HG03442 (cell line): Measurements from ENCODE around the gene COG5.

ENCODE experiments used
- ATAC-seq: cut with Tn5 transposase; IDR thresholded peaks from one replicate; pipeline ENCODE4 v1.9.1; 2021; ENCODE audit warnings: mild to moderate bottlenecking, moderate library complexity; ENCODE audit not compliant: unreplicated experiment

The COG5 gene

DNA sequence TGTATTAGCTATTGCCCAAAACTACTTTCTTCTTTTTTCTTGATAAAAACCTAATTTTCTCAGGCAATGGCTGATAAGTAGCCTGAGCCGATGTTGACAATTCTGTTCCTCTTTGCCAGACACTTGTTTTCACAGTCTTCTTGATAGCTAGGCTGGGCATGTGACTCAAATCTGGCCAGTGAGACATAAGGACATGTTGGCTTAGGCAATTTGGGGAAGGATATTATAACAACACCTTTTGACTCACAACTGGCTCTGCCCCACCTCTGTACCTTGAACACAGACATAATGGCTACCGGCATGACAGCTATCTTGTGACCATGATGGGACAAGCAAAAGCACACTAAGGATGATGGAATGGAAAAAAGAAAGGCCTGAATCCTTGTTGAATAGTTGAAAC is 166.7 kb downstream of the COG5 start:
- ATAC-seq: no peak

DNA sequence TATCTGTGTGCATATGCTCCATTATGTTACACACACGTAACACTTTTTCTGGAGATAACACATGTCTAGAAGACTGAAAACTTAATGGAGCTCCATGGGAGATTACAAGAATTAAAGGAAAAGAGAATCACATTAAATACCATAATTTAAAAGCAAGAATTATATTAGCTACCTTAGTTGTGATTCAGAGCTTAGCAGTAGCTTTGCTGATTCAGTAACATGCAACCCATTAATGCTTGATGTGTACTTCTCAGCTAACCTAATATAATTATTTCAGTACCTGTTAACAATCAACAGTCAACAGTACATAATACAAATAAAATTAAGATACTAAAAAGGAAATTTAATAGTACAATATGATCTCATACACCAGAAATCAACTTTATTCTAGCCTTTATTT is 167.6 kb downstream of the COG5 start:
- no peak for ATAC-seq

DNA sequence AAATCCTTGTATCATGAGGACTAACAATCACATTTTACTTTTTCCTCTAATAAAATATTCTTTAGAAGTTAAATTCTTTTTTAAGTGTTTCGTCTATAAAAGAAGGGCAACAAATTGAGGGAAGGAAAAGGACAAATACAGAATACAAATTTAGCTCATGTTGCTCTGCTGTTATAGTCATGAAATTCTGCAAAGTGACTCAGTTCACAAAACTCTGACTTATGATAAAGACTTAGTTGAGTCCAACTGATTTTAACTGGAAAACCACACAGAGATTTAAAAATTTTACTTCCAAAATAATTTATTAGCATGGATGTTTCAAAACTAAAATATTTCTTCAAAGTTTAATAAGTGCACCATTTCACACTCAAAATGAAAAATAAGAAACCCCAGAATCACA is 168.9 kb downstream of the COG5 start:
- no peak for ATAC-seq

DNA sequence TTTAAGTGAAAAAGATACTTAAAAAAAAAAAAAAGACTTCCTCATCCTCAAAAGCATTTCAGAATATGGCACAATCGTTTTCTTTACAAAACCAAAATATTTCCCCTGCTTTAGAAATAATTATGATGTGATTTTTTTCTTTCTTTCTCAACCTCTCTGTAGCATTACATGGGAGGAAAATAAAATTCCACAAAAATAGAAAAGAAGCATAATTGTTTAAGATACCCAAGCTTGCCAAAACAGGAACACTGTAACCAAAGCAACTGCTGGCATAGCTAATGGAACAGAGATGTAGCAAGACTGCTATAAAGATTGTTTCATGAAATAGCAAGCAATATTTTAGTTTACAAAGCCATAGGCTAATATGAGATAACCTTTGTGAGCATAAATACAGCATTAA is 169.4 kb downstream of the COG5 start:
- ATAC-seq: no peak

DNA sequence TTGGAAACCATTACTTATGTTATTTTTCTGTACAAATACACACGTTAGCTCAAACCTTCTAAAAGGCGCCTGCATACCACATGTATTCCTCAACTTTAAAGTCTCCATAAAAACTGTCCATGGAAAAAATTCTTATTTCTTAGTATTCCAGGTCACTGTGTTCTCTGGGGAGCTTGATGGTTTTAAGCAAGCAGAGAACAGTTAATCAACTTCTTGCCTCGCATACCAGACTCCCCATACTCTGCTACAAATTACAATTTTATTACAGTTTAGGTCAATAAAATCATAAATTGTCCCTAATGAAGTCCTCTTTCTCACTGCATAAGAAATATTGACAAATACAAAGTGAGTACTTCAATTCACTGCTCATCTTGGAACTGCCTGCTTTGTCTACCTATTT is 170.9 kb downstream of the COG5 start:
- ATAC-seq: no peak

DNA sequence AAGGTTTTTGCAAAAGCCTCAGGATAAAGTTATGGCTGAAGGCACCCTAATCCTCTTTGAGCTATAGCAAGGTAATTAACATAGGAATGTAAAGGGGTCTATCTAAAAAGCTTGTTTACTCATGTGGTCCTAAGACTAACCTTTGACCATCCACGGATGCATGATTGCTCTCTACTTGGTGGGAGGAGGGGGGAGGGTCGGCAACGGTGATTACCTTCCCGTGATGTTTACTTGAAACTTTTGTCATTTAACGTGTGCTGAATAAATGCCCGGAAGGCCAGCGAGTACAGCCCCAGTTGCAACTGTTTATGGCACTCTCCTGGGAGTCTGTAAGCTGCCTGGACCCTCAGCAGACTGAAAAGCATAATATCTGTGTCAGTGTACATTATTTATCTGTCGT is 172.8 kb downstream of the COG5 start:
- no peak for ATAC-seq

DNA sequence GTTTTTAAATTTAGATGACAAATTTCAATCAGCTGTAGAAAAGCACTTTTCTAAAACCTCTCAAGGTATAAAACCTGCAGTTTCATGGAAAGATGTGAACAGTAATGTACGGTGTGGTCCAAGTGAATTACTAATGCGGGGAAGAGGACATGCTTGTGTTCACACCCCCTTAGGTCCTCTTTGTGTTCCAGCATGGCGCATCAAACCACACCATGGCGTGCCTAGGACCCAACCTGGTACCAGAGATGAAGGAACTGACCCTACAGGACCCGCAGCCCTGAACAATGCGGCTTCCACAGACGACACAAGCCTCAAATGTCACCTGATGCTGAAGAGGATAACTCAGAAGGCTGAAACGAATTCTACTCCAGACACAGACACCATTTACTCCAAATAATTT is 175.1 kb downstream of the COG5 start:
- ATAC-seq: no peak

DNA sequence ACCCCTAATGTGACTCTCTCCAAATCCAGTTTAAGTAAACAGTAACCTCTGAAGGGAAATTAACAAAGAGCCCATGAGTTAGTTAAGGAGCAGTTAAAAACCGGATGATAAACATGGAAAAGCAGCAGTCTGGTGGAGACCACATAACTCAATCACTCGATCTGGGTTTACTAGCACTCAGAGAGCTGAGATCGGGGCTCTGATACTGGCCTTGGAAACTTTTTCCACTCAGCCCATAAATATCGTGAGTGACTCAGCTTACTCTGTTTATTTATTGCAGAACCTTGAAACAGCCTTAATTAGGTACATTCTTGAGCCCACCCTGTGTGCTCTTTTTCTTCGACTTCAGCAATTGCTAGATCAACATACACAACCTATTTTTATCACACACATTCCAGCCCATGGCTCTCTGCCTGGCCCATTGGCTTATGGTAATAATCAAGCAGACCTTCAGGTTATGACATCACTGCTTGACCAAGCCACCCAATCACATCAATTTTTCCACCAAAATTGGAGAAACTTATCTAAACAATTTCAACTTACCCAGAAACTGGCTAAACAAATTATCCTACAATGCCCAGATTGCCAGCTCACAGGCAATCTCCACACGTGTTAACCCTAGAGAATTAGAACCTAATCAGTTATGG is 176.0 kb downstream of the COG5 start:
- no peak for ATAC-seq

DNA sequence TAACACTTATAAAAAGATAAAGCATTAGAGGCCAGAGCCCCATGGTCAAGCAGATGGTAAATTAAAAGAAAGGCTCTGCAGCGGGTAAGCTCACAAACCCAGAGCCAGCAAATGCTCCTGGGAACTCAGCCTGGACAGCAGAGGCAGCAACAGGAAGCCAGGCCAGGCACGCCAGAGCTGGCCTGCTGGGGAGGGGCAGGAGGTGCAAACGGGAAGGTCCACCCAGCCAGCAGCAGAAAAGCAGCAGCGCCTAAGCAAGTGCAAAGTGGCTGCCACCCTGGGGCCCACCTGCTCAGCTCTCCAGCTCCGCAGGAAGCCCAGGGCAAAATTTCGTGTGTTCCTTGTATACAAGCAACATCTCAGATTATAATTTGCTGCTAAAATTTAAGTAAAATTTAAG is 176.6 kb downstream of the COG5 start:
- ATAC-seq: no peak

DNA sequence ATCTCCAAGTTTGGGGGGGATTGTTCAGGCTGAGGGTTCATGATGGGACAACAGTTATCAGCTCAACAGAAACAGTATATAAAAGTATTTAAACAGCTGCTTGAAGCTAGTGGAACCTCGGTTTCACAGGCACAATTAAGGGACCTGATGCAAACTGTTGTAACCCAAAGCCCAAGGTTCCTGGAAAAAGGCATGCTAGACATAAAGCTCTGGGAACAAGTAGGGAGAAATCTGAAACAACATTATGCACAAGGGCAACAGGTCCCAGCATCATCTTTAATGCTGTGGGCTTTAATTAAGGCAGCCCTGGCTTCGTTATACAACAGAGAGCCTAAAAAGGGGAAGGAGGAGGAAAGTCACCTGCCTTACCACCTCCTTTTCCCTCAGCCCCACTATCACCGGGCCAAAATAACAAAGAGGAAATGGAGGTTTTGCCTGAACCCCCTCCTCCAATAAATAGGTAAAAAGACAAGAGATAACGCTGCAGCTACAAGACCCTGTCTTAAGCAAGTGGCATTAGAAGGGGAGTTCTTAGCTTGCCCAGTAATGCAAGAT is 177.1 kb downstream of the COG5 start:
- ATAC-seq: no peak

DNA sequence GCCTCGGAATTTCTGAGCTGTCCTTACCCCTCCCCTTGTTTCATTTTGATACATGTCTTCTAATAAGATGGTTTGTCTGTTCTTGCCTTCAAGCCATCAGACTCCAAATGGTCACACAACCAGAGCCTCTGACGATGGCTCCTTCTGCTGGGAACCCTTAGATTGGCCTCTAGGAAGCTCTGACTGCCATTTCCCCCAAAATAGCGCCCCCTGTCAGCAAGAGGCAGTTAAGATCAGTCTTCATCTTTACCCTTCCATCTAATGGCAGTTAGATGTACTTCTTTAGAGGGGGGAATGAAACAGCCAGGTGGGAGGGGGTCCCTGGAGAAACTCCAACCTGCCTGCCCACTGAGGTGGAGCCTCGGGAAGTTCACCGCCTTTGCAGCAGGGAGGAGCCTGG is 179.7 kb downstream of the COG5 start:
- no peak for ATAC-seq

DNA sequence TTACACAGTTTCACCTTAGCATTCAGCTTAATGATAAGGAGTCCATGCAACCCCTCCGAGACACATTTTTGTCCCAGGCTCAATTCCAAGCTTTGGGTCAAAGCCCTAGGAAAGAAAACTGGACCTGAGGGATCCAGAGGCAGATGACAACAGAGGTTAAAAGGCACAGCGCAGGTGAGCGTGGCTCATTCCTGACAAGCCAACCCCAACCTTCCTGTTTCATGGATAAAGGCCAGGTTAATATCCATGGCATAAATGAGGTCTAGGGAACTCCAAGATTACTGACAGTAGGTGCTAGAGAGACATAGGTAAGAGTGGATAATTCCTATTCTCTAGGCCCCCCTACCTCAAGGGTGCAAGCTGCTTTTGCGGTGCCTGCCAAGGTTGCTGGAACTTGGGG is 180.5 kb downstream of the COG5 start:
- ATAC-seq: no peak

DNA sequence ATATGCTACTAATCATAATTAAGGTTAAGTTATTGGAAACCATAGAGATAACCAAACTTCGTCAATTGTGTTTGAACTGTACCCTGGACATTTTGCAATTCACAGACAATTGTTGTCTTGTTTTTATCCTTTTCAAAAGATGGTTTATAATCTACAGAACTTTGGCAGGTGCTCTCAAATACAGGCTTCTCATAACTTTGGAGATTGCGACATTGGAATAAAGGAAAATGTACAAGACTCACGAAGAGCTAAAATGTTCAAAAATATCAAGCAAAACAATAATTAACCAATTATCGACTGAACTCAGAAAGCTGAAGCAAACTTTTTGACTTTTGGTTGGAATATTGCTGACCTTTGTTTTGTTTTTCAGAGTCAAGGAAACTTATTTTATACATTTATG is 182.3 kb downstream of the COG5 start:
- no peak for ATAC-seq

DNA sequence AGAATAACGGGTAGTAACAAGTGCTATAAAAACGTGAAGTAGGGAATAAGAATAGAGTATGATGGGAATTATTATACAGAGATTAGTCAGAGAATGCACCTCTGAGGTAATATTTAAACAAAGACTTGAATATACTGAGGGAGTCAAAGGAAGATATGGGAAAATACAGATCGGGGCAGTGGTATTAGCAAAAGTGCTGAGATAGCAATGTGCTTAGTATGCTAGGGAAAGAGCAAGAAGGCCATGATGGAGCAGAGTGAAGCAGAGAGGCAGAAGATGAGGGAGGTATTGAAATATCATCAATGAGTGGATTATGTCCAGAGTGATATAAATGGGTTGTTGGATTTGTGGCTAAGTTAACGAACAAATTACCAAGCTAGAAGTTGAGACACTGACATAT is 190.4 kb downstream of the COG5 start:
- ATAC-seq: no peak

DNA sequence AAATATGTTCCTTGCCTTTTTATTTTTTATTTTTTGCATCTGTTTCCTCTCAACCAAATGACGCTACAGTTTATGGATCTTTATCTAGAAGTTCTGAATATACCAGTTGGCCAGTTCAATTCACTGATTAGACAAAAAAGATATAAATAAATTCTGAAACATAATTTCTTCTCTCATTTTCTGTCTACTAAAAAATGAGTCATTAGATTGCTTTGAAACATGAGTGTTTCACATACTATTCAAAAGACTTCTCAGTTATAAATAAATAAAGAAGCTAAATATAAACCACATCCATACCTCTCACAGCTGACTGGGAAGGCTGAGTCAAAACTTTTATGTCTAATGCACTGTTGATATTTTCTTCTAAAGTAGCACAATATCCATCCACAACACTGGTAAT is 191.4 kb downstream of the COG5 start:
- ATAC-seq: no peak

DNA sequence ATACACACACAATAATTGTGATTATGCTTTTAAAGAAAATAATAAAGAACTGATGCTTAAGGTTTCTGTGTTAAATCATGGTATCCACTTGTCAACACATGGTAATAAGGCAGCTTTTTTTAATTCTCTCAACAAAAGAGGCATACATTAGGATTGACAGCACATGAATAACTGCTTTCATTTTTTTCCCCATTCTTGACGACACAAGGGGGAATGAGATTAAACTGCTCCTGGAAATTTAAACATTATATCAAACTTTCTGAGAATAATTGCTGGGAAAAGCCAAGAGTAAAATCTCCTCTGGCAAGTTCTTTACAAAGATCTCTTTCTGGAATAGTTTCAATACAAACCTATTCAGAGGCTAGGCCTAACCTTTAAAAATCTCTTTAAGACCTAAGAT is 192.9 kb downstream of the COG5 start:
- ATAC-seq: no peak

DNA sequence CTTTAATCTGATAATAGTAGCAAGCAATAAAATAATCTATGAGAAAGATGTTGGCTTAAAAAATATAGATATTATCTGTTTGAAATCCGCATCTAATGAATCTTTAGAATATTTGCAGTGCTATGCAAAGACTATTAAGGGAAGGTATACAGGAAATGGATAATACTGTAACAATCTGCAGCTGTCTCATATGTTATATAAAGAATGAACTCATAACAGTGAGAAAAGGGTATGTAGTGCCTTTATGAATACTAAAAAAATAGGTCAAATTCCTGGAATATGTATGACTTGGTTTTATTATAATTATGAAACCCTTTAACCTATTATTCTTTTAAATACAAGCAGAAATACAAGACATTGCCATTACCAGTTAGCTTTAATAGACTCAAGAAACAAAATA is 198.9 kb downstream of the COG5 start:
- ATAC-seq: no peak

DNA sequence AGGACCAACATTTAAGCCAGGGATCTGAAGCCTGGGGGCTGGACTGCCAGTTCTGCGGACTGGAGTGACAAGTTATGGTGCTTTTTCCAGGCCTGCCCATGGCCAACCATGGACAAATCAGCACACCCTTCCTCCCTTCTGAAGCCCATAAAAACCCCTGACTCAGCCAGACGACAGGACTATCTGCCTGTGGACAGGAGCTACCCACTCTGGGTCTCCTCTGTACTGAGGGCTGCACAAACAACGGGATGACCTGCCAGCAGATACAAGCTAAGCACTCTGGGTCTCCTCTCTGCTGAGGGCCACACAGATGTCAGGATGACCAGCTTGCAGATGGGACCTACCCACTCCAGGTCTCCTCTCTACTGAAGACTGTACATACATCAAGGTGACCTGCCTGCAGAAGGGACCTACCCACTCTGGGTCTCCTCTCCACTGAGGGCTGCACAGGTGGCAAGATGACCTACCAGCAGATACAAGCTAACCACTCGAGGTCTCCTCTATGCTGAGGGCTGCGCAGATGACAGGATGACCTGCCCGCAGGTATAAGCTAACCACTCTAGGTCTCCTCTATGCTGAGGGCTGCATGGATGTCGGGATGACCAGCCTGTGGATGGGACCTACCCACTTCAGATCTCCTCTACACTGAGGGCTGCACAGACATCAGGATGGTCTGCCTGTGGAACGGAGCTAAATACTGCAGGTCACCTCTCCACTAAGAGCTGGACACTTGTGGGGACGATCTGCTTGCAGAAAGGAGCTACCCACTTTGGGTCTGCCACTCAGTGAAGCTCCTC is 204.0 kb downstream of the COG5 start:
- no peak for ATAC-seq

DNA sequence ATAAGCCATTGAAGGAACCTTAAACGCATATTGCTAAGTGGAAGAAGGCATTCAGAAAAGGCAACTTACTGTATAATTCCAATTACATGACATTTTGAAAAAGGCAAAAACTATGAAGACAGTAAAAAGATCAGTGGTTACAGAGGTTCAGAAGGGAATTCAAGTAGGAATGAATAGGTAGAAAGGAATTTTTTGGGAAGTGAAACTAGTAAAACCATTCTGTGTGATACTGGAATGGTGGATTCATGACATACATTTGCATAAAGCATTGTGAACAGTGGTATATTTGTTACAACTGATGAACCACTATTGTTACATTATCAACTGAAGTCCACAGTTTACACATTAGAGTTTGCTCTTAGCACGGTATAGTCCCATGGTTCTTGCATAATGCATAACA is 208.1 kb downstream of the COG5 start:
- ATAC-seq: no peak

DNA sequence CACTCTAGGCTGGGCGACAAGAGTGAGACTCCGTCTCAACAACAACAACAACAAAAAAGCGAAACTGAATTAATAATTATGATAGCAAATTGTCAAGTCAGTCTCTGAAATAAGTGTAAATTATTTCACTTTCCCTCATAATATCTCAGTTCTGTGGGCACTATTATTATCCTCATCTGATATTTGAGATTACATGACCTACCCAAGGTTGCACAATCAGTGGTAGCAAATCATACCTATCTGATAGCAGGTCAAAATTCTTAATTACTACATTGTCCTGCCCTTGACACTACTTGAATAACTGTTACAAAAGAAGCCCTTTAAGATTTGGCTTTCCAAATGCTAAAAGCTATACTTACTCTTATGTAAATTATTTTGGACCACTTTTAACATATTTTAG is 209.1 kb downstream of the COG5 start:
- ATAC-seq: no peak

DNA sequence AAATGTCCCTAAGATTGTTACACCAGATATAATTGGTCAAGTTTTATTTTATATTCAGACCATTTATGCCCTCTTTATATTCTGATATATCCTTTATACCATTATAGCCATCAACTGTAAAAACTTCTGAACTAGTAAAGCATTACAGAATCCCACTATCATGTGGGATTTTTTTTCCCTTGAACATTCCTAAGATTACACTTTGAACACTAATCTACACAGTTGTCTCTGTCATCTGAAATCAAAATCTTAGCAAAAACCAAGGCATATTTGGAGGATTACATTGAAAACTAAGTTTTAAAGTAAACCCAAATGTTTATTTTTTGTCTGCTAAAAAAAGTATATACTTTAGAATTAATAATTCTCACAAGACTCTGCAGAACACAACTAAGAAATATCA is 210.0 kb downstream of the COG5 start:
- ATAC-seq: no peak

DNA sequence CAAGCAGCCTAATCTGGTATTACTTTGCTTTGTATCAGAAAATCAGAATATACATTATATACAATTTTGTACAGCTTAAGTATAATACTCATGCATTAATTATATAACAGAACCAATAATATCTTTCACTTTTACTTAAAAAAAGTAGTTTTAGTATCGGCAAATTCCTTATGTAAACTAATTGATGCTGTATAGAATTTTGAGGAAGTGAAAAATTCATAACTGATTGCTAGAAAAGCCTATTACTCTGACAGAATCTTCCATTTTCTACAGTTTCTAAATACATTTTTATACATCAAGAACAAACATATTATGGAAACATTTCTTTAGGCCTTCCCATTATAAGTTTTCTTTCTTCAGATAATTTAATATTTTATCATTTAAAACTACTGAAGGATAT is 217.8 kb downstream of the COG5 start:
- ATAC-seq: no peak

DNA sequence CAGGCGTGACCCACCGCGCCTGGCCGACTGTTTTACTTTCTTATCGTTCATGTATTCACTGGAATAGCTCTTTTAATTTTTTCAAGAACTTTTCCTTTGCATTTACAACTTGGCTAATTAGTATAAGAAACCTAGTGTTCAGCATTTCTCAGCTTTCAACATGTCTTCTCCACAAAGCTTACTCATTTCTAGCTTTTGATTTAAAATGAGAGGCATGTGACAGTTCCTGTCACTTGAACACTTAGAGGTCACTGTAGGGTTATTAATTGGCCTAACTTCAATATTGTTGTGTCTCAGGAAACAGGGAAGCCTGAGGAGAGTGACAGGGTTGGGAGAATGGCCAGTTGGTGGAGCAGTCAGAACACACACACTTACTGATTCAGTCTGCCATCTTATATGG is 218.9 kb downstream of the COG5 start:
- no peak for ATAC-seq
